GDM1 (cell line): Measurements from ENCODE around the gene TRAPPC2L.
"Not testable (repeated sequence)": the region's sequence is repeated elsewhere in the genome, so short reads cannot be mapped to it uniquely, and the experiment has no call there.

ENCODE experiments used
- DNase-seq: peaks from one replicate; lab custom pipeline; 2025; lab: John Stamatoyannopoulos, UW

TRAPPC2L gene

GRCh38 chr16:88818575-88818874, 38.4 kb upstream of the TRAPPC2L start:
- DNase-seq, result no peak

- no peak for DNase-seq
Observed at GRCh38 chr16:88819126-88819525, 37.8 kb upstream of the TRAPPC2L start.

- DNase-seq, result no peak
Observed at GRCh38 chr16:88820385-88821025, 36.4 kb upstream of the TRAPPC2L start.

GRCh38 chr16:88821168-88821850, 35.6 kb upstream of the TRAPPC2L start:
- no peak for DNase-seq

DNA sequence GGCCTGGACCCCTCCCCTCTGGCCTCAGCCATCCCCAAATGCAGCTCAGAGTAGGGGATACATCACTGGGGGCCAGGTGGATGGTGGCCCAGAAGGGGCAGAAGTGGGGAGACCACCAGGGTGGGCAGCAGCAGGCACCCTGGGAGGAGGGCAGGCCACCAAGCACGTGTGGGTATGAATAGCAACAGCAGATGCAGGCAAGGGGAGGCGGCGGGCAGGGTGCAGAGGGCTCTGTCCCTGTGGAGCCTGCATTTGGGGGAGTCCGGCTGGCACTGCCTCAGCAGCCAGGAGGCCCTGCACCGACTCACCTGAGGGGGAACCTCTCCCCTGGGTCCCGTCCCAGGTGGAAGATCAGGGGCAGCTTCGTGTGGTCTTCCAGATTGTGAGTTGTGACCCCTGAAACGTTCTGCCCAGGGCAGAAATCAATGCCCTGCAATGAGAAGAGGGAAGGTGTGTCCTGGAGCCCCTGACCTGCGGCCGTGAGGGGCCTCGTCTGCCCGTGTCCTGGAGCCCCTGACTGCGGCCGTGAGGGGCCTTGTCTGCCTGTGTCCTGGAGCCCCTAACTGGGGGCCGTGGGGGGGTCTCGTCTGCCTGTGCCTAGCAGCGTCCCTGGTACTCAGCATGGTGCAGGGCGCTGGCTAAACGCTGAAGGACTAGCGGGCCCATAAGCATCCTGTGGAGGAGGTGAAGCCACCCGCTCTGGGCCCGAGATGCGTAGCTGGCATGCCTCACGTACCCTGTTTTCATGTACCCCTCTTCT, 34.5 kb upstream of the TRAPPC2L start:
- no peak for DNase-seq

GRCh38 chr16:88823646-88824045, 33.3 kb upstream of the TRAPPC2L start:
- not testable (repeated sequence) for DNase-seq

- no peak for DNase-seq
Observed at GRCh38 chr16:88824256-88825077, 32.5 kb upstream of the TRAPPC2L start.

GRCh38 chr16:88825146-88825545, 31.8 kb upstream of the TRAPPC2L start:
- DNase-seq, result no peak

- no peak for DNase-seq
Observed at GRCh38 chr16:88826070-88826840, 30.7 kb upstream of the TRAPPC2L start.

- no peak for DNase-seq
Observed at GRCh38 chr16:88827727-88828126, 29.2 kb upstream of the TRAPPC2L start.

DNA sequence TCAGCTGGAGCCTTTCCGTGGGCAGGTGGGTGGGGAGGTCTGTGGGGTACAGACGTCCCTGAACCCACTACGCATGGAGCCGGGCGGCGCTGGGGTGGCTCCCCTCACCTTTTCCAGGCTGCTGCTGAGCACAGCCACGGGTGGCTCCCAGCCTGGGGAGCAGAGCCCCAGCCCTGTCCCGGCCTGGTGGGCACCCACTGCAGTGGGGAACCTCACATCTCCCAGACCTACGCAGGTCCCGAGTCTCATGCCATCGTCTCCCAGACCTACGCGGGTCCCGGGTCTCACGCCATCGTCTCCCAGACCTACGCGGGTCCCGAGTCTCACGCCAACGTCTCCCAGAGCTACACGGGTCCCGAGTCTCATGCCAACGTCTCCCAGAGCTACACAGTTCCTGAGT, 28.2 kb upstream of the TRAPPC2L start:
- DNase-seq, result no peak

DNA sequence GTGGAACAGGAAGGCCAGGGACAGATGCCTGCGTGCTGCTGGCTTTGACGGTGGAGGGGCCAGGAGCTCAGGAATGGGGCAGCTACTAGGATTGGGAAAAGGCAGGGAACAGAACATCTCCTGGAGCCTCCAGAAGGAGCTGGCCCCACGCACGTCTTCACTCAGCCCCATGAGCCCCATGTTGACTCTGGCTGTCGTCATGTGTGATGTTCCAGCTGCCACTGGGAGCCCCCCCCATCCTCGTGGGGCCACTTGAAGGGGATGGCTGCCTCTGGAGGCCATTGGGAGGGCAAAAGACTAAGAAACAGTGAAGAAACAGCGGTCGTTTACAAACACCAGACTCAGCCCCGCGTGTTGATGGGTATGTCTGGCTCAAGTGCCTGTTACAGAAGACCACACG, 26.7 kb upstream of the TRAPPC2L start:
- DNase-seq, result no peak

GRCh38 chr16:88830783-88831182, 26.1 kb upstream of the TRAPPC2L start:
- no peak for DNase-seq

- DNase-seq, result no peak
Observed at GRCh38 chr16:88831838-88832237, 25.1 kb upstream of the TRAPPC2L start.

DNA sequence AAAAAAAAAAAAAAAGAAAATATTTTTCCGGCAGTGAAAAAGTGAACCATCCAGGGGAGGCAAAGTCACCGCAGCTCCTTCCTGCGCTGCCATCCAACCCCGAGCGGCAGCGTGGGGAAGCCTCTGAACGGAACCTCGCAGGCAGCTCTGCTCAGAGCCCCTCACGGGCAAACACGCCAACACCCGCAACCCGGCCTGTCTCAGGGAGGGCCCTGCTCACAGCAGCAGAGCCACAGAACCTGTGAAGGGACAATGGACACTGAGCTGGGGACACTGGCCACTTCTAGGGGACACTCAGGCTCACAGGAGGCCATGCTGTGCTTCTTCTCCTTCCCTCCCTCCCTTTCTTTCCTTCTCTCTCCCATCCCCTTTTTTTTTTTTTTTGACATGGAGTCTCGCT, 23.8 kb upstream of the TRAPPC2L start:
- no peak for DNase-seq

- no peak for DNase-seq
Observed at GRCh38 chr16:88834670-88835069, 22.3 kb upstream of the TRAPPC2L start.

- no peak for DNase-seq
Observed at GRCh38 chr16:88835383-88835782, 21.5 kb upstream of the TRAPPC2L start.

DNA sequence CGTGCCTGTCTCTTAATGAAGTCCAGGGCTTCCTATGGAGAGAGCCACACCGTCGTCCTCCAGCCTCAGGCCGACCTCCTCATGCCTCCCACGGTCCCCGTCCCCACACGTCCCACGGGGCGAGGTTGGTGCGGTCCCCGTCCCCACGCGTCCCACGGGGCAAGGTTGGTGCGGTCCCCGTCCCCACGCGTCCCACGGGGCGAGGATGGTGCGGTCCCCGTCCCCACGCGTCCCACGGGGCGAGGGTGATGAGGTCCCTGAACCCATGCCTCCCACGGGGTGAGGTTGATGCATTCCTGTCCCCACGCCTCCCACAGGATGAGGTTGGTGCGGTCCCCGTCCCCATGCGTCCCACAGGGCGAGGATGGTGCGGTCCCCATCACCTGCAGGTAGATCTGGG, 21.1 kb upstream of the TRAPPC2L start:
- no peak for DNase-seq

DNA sequence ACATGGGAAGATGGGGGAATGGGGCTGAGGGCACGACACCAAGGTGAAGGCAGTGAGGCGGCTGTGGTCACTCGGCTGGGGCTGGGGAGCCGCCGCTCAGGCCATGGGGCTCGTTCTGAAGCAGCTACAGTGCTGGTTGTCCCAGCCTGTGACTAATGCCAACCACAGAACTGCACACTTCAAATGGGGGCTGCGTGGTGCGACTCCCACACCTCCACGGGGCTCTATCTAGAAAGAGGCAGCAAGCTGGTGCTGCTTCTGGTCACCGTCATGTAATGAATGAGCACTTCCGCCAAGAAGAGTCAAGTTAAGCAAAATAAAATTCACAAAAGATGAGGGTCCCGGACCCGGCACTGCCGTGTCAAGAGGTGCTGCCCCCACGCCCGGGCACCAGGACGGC, 20.1 kb upstream of the TRAPPC2L start:
- DNase-seq, result no peak

- DNase-seq, result no peak
Observed at GRCh38 chr16:88837806-88838205, 19.1 kb upstream of the TRAPPC2L start.

DNA sequence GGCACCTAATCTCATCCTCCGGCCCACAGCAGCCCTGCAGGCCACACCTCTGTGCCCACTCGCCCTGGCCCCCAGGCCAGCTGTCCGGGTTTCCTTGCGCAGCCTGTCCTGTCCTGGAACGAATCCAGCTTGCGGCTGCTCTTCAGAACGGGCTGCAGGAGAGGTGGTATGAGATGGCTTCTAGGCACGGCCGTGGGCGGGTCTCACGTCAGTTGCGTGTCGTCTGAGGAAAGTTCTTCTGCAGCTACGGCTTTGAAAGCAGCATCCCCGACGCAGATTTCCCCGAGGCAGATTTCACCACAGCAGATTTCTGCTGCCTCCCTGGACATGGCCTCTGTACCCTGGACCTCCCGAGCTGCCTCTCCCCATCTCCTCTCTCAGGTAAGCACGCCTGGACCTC, 18.4 kb upstream of the TRAPPC2L start:
- DNase-seq, result no peak

DNA sequence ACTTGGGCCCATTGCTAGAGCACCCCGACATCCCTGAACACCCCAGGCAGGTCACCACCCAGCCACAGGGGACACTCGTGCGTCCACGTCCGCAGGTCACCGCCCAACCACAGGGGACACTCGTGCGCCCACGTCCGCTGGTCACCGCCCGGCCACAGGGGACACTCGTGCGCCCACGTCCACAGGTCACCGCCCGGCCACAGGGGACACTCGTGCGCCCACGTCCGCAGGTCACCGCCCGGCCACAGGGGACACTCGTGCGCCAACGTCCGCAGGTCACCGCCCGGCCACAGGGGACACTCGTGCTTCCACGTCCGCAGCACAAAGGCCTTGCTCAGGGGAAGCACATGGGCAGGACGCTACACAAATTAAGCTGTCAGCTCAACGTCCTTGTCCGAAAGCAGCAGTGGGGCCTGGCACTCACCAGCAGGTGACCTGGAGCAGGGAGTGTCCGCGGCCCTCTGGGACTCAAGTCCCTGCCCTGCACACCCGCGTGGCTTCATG, 17.8 kb upstream of the TRAPPC2L start:
- no peak for DNase-seq
